Natural killer cell treated with Interleukin-12 subunit alpha and Interleukin-12 subunit beta and Interleukin-15 and Interleukin-18, amount 100 ng/mL, for 72 hours (primary cell): ENCODE results near the gene FAM221A. TPM values are rescaled to one million over a fixed set of nuclear protein-coding genes. Genes with fewer than 3 reads are reported as not detected.

Experiments used
- ATAC-seq, 2 donors: fragments of 150-1000 bp; cut with Tn5 transposase in 1 of 2; sonication (Bioruptor Pico), chemical (Tn5 transposase) in 1 of 2; 2 replicates each; pipeline ENCODE4 v1.10.0; 2021
- DNase-seq: peaks from one replicate; pipeline ENCODE4 v3.0.0; 2022; ENCODE audit warnings: low spot score
- H3K27ac Mint-ChIP-seq, 2 donors: 1 replicate in 1 of 2; 2 replicates in 1 of 2; pipeline ENCODE4 v1.8.0; 2022; ENCODE audit warnings: mixed read lengths in 2 of 2, mild to moderate bottlenecking in 1 of 2, moderate library complexity in 1 of 2
- H3K27me3 Mint-ChIP-seq, 2 donors: 1 replicate in 1 of 2; 2 replicates in 1 of 2; pipeline ENCODE4 v1.8.0; 2022; ENCODE audit warnings: mixed read lengths in 2 of 2
- H3K36me3 Mint-ChIP-seq: one replicate; pipeline ENCODE4 v1.8.0; 2022; ENCODE audit warnings: mixed read lengths
- H3K4me1 Mint-ChIP-seq, 2 donors: 1 replicate in 1 of 2; 2 replicates in 1 of 2; pipeline ENCODE4 v1.8.0; 2022; ENCODE audit warnings: low read depth in 2 of 2, mixed read lengths in 2 of 2, mild to moderate bottlenecking in 1 of 2
- H3K4me3 Mint-ChIP-seq: one replicate; pipeline ENCODE4 v1.8.0; 2022; ENCODE audit warnings: mixed read lengths
- H3K9me3 Mint-ChIP-seq: 2 replicates; pipeline ENCODE4 v1.8.0; 2022; ENCODE audit warnings: mixed read lengths
- total RNA-seq, 2 donors: library from RNA; stranded (reverse); gene quantifications; one replicate each; pipeline ENCODE4 v1.2.3, GENCODE V29; 2022

FAM221A gene, protein sequence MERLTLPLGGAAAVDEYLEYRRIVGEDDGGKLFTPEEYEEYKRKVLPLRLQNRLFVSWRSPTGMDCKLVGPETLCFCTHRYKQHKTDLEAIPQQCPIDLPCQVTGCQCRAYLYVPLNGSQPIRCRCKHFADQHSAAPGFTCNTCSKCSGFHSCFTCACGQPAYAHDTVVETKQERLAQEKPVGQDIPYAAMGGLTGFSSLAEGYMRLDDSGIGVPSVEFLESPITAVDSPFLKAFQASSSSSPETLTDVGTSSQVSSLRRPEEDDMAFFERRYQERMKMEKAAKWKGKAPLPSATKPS
- total RNA-seq: 10 to 100 TPM in 1 of 2 donors, 1 to 10 TPM in 1; 6.4 to 12.3 TPM

DNA sequence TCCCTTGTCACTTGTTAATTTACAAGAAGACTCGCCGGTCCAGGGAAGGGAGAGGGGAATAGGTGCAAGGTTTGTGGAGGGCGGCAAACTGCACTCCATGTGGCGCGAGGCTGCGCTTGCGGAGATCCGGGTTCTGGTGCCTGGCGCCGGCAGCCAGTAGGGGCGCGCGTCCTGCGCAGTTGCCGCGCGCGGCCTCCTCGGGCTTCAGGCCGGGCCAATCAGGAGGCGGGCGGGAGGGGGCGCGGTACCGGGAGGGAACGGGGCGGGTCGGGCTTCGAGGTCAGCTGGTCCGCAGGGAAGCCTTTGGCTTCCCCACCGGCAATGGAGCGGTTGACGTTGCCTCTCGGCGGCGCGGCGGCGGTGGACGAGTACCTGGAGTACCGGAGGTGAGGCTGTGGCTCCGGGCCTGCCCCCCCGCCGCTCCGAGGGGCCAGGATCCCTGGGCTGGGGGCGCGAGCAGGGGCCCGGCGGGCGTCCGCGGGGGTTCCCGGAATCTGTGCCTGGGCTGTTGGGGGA lies at the start of gene FAM221A:
FAM221A (plus strand) TSS at position 302 of the 516 bp plus-strand sequence; CDS start at position 322, 20 bp downstream.
- Mint-ChIP-seq H3K4me3 (peak within 1 kb of the TSS; percentile 86), H3K9me3 (no peaks in the 10 kb centered on the region), H3K27ac (peak within 1 kb of the TSS; percentile 14 to 66), H3K27me3 (peaks cover 7 to 16% of the 10 kb centered on the region in 2 donors), H3K4me1 (peaks cover 0 to 8% of the 10 kb centered on the region in 2 donors), H3K36me3 (no peaks in the 10 kb centered on the region)
- DNase-seq (peak; percentile 84), ATAC-seq (peak; percentile 99)

GRCh38 chr7:23633417-23633816 lies 46.6 kb upstream of the FAM221A start:
- no peaks in the 10 kb centered on the region for H3K9me3 Mint-ChIP-seq
- DNase-seq (no peak), ATAC-seq (no peak)
- H3K27ac Mint-ChIP-seq: no peak overlapping the region
- no peaks in the 10 kb centered on the region for H3K36me3 Mint-ChIP-seq
- H3K4me3 Mint-ChIP-seq: no peak overlapping the region
- H3K4me1 Mint-ChIP-seq: no peaks in the 10 kb centered on the region
- H3K27me3 Mint-ChIP-seq: no peaks in the 10 kb centered on the region

DNA sequence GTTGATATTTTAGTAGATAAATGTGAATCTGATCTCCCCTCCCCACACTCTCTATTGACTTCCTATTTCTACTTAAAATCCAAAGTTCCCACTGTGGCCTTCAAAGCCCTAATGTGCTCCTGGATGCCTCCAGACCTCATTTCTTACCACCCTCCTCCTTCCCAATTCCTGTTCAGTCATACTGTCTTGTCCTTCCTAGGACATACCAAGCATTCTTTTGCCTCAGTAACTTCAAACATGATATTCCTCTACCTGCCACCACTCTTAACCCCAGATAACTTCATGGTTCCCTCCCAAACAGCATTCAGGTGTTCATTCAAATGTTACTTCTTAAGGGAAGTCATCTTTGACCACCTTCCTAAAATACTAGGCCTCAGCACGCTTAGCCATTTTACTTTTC lies 34.2 kb upstream of the FAM221A start:
- no peak overlapping the region for H3K4me3 Mint-ChIP-seq
- no peaks in the 10 kb centered on the region for H3K36me3 Mint-ChIP-seq
- H3K9me3 Mint-ChIP-seq: no peaks in the 10 kb centered on the region
- no peaks in the 10 kb centered on the region for H3K27me3 Mint-ChIP-seq
- ATAC-seq (no peak), DNase-seq (no peak)
- no peak overlapping the region for H3K27ac Mint-ChIP-seq
- H3K4me1 Mint-ChIP-seq: no peaks in the 10 kb centered on the region

DNA sequence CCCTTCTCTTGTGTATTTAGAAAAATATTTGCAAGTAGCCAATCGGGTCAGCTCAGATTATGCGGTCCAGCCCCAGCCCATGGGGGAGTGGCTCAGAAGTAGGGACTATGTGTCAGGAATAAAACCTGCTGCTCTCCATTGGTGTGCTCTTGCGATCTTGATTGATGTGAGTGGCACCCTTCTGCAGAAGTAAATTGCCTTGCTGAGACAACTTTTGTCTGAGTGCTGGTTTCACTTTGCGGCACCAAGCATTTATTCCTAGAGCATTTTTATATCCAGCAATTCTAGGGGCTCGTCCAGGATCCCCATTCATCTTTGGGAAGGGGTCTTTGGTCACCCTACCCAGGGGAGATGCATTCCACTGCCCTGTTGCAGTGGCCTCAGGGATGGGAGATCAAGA lies 26.1 kb upstream of the FAM221A start:
- ATAC-seq: no peak
- Mint-ChIP-seq H3K4me1 (no peaks in the 10 kb centered on the region), H3K27me3 (peaks cover 3 to 7% of the 10 kb centered on the region in 2 donors)

GRCh38 chr7:23654508-23654907 lies 25.5 kb upstream of the FAM221A start:
- no peaks in the 10 kb centered on the region for H3K4me1 Mint-ChIP-seq
- DNase-seq: no peak

More for the DNA sequence above, 26.1 kb upstream of the FAM221A start:
- H3K27ac Mint-ChIP-seq: no peak overlapping the region
- H3K36me3 Mint-ChIP-seq: peaks cover 17% of the 10 kb centered on the region
- DNase-seq: no peak
- peaks cover 12% of the 10 kb centered on the region for H3K9me3 Mint-ChIP-seq
- H3K4me3 Mint-ChIP-seq: no peak overlapping the region

DNA sequence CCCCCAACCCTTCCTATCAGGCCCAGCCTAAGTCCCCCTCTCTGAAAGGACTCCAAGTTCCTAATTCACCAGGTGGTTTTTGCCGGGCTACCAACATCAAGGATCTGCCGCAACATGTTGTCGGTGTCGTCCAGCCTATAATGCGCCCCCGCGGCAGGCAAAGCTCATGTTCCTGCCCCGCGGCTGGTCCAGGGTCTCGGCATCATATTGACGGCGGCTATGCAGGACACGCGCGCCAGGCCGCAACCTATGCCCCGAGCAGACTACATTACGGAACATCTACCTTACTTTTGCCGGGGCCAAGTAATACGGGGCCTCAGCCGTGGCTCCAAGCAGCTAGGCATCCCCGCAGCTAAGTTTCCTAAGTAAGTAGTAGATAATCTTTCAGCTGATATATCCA lies 24.6 kb upstream of the FAM221A start:
- Mint-ChIP-seq H3K4me1 (no peaks in the 10 kb centered on the region), H3K27ac (no peak overlapping the region), H3K9me3 (peaks cover 13% of the 10 kb centered on the region), H3K36me3 (peaks cover 21% of the 10 kb centered on the region), H3K4me3 (no peak overlapping the region), H3K27me3 (peaks cover 3 to 7% of the 10 kb centered on the region in 2 donors)
- no peak for ATAC-seq
- DNase-seq: no peak

More at GRCh38 chr7:23654508-23654907, 25.5 kb upstream of the FAM221A start:
- no peak overlapping the region for H3K27ac Mint-ChIP-seq
- peaks cover 21% of the 10 kb centered on the region for H3K36me3 Mint-ChIP-seq
- H3K9me3 Mint-ChIP-seq: peaks cover 13% of the 10 kb centered on the region
- H3K4me3 Mint-ChIP-seq: no peak overlapping the region
- ATAC-seq: no peak
- H3K27me3 Mint-ChIP-seq: peaks cover 3 to 7% of the 10 kb centered on the region in 2 donors

DNA sequence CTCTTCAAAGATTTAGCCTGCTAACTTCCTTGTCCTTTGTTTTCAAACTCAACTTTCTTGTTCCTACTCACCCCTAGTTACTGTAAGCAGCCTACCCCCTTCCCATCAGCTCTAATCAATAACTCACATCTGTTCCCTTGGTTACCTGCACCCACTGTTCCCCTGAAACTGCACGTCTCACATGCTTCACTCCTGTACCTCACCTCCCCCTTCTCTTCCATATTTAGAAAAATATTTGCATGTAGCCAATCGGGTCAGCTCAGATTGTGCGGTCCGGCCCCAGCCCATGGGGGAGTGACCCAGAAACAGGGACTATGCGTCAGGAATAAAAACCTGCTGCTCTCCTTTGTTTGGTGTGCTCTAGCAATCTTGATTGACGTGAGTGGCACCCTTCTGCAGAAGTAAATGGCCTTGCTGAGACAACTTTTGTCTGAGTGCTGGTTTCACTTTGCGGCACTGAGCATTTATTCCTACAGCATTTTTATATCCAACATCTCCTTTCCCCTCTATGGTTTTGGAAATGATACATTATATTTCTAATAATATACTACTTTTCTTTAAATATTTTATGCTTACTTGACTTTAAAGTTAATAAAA lies 21.1 kb upstream of the FAM221A start:
- Mint-ChIP-seq H3K9me3 (peaks cover 9% of the 10 kb centered on the region), H3K36me3 (peaks cover 16% of the 10 kb centered on the region), H3K4me1 (no peaks in the 10 kb centered on the region), H3K27ac (no peak overlapping the region), H3K4me3 (no peak overlapping the region), H3K27me3 (peaks cover 0 to 7% of the 10 kb centered on the region in 2 donors)
- no peak for ATAC-seq
- no peak for DNase-seq

- no peak overlapping the region for H3K4me3 Mint-ChIP-seq
- no peaks in the 10 kb centered on the region for H3K4me1 Mint-ChIP-seq
- H3K36me3 Mint-ChIP-seq: peaks cover 12% of the 10 kb centered on the region
- no peak overlapping the region for H3K27ac Mint-ChIP-seq
- ATAC-seq: no peak
- DNase-seq: no peak
- H3K9me3 Mint-ChIP-seq: peaks cover 9% of the 10 kb centered on the region
- H3K27me3 Mint-ChIP-seq: peaks cover 0 to 5% of the 10 kb centered on the region in 2 donors
These were observed 18.6 kb upstream of the FAM221A start for GRCh38 chr7:23661385-23661784.

DNA sequence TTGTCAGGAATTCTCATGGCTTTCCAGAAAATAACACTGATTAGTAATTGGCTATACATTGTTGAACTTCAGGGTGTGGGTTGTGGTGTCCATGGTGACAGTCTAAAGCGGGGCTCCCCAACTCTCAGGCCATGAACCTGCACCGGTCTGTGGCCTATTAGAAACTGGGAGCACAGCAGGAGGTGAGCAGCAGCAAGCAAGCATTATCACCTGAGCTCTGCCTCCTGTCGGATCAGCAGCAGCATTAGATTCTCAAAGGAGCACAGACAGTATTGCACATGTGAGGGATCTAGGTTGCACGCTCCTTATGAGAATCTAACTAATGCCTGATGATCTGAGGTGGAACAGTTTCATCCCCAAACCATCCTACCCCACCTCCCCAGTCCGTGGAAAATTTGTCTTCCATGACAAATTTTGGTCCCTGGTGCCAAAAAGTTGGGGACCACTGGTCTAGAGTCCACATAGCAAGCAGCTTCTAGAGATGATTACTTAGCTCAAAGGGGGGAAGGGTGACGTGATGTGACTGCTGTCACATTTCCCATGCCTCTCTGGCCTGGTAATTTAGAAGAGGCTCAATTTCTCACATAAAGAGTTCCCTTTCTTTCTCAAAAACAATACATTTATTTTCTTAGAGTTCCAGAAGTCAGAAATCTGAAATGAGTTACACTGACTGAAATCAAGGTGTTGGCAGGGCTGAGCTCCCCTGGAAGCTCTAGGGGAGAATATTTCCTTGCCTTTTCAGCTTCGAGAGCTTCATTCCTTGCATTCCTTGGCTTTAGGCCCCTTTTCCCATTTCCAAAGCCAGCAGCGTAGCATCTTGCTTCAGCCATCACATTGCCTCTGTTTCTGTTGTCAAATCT lies 17.6 kb upstream of the FAM221A start:
- no peak for ATAC-seq
- no peaks in the 10 kb centered on the region for H3K4me1 Mint-ChIP-seq
- peaks cover 6% of the 10 kb centered on the region for H3K9me3 Mint-ChIP-seq
- peaks cover 0 to 3% of the 10 kb centered on the region in 2 donors for H3K27me3 Mint-ChIP-seq
- H3K36me3 Mint-ChIP-seq: peaks cover 7% of the 10 kb centered on the region
- no peak overlapping the region for H3K27ac Mint-ChIP-seq
- no peak overlapping the region for H3K4me3 Mint-ChIP-seq
- no peak for DNase-seq

GRCh38 chr7:23662984-23663313 lies 17.1 kb upstream of the FAM221A start:
- no peak overlapping the region for H3K4me3 Mint-ChIP-seq
- ATAC-seq: no peak
- peaks cover 6% of the 10 kb centered on the region for H3K9me3 Mint-ChIP-seq
- DNase-seq: no peak
- no peak overlapping the region for H3K27ac Mint-ChIP-seq
- peaks cover 0 to 3% of the 10 kb centered on the region in 2 donors for H3K27me3 Mint-ChIP-seq
- peaks cover 7% of the 10 kb centered on the region for H3K36me3 Mint-ChIP-seq
- H3K4me1 Mint-ChIP-seq: no peaks in the 10 kb centered on the region

DNA sequence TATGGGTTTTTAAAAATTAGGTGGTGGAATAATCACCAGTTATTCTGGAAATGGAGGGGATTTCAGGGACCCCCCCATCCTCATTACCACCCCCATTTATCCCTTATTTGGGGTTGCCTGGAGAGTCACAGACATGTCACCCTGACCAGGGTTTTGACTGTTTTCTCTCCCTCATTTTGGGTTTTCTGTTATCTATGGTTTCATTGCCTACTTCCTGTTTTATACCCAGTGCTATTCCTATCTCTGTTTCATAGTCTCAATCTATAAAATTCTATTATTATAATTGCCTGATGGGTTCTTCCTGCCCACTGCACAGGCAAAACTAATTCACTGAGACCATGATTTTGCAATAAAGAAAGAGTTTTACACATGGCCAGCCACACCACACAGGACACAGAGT lies 15.9 kb upstream of the FAM221A start:
- H3K27ac Mint-ChIP-seq: no peak overlapping the region
- H3K4me1 Mint-ChIP-seq: no peaks in the 10 kb centered on the region
- DNase-seq (no peak), ATAC-seq (no peak)
- peaks cover 0 to 3% of the 10 kb centered on the region in 2 donors for H3K27me3 Mint-ChIP-seq
- no peaks in the 10 kb centered on the region for H3K9me3 Mint-ChIP-seq
- H3K4me3 Mint-ChIP-seq: no peak overlapping the region
- peaks cover 3% of the 10 kb centered on the region for H3K36me3 Mint-ChIP-seq

- Mint-ChIP-seq H3K27me3 (peaks cover 18 to 39% of the 10 kb centered on the region in 2 donors), H3K4me1 (no peaks in the 10 kb centered on the region), H3K36me3 (no peaks in the 10 kb centered on the region), H3K4me3 (no peak overlapping the region), H3K27ac (no peak overlapping the region), H3K9me3 (no peaks in the 10 kb centered on the region)
- DNase-seq: no peak
- ATAC-seq: no peak
These were observed 8.0 kb upstream of the FAM221A start for GRCh38 chr7:23672033-23672432.

DNA sequence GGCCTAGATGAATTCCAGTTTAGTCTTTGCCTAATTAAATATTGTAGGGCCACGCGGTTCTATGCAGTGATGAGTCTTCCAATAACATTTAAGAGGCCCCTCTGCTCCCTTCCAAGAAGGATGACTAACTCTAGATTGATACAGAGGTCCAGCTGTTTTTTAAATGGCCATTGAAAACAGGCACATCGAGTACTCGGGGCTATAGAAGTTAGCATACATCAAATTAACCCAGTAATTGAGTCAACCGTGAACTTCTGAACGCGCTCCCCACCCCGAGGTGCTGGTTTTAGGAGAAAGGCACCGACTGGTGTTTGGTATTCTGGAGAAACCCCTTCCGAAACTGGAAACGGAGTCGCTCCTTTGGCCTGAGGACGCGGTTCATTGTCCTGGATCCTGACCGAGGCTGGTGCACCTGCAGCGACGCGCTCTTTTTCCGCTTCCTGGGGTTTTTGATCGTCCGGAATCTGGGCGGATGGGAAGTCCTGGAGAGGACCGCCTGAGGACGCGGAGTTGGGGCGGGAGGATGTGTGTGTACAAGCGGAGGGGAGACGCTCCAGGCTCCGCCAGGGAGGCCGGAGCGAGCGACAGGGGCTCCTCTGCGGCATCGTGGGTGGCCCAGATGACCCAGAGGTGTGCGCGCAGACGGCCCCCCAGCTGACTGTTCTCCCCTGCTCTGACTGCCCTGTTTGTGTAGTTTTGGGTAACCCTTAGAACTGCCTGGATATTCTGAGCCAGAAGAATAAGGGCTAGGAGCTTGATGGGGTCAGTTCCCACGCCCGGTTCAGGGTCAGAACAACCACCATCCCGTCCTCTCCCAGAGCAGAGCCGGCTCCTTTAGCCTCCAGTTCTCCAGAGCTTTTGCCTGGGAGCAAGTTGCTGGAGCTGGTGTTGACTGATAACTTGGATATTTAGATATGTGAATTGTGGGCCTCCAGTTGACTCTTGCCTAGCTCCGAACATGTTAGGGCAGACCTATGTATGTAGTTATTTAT lies 711 bp downstream of the FAM221A start:
- H3K27ac Mint-ChIP-seq: peak overlapping the region; percentile 14 to 66
- peaks cover under 1 to 8% of the 10 kb centered on the region in 2 donors for H3K27me3 Mint-ChIP-seq
- H3K9me3 Mint-ChIP-seq: no peaks in the 10 kb centered on the region
- ATAC-seq (peak; percentile 44 to 56), DNase-seq (no peak)
- peaks cover 0 to 8% of the 10 kb centered on the region in 2 donors for H3K4me1 Mint-ChIP-seq
- peak overlapping the region; percentile 86 for H3K4me3 Mint-ChIP-seq
- no peaks in the 10 kb centered on the region for H3K36me3 Mint-ChIP-seq
